SK-N-SH (cell line): ENCODE results near the gene RASGRF2.

ENCODE experiments used
- POLR2AphosphoS5 ChIP-seq: IDR thresholded peaks from 2 replicates; pipeline ENCODE4 v1.6.1; 2012; ENCODE audit warnings: low read depth, low read length
- TF ChIP-seq, protein P1 (sequence below): fragments of 200-600 bp; sonication (generic); IDR thresholded peaks from 2 replicates; pipeline ENCODE4 v1.6.1; 2017; ENCODE audit warnings: antibody characterized with exemption, mild to moderate bottlenecking, moderate library complexity

DNA sequence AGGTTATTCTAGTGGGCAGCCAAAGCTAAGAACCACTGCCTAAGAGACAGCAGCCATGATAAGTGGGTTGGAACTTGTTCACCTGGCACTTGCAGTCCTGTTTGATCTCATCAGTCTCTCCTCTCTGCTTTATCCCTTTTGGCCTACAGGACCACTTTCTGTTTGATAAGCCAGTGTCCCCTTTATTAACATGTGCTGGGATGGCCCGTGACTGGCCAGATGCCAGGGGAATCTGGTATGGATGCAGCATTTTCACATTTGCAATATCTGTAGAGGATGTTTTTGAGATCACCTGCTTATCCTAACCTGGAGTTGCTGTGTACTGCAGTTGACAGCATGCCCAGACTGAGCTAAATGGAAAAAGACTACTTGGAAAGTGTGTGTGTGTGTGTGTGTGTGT, 296.6 kb downstream of the RASGRF2 start:
- TF ChIP-seq POLR2AphosphoS5 = no peak
- TF ChIP-seq, protein P1, sequence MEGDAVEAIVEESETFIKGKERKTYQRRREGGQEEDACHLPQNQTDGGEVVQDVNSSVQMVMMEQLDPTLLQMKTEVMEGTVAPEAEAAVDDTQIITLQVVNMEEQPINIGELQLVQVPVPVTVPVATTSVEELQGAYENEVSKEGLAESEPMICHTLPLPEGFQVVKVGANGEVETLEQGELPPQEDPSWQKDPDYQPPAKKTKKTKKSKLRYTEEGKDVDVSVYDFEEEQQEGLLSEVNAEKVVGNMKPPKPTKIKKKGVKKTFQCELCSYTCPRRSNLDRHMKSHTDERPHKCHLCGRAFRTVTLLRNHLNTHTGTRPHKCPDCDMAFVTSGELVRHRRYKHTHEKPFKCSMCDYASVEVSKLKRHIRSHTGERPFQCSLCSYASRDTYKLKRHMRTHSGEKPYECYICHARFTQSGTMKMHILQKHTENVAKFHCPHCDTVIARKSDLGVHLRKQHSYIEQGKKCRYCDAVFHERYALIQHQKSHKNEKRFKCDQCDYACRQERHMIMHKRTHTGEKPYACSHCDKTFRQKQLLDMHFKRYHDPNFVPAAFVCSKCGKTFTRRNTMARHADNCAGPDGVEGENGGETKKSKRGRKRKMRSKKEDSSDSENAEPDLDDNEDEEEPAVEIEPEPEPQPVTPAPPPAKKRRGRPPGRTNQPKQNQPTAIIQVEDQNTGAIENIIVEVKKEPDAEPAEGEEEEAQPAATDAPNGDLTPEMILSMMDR = no peak
